Neutrophil (primary cell): ENCODE measurements around the gene AGAP1.

Experiments
- H3K27ac ChIP-seq: fragments of 200-600 bp; sonication (generic); 2 replicates; pipeline ENCODE4 v1.5.1; 2016; ENCODE audit warnings: mild to moderate bottlenecking, moderate library complexity
- H3K27me3 ChIP-seq: fragments of 200-600 bp; sonication (generic); 2 replicates; pipeline ENCODE4 v1.6.0; 2016; ENCODE audit warnings: mild to moderate bottlenecking
- H3K36me3 ChIP-seq: fragments of 200-600 bp; sonication (generic); 2 replicates; pipeline ENCODE4 v1.5.1; 2017
- H3K4me1 ChIP-seq, 2 experiments: fragments of 200-600 bp in 1 of 2; sonication (generic) in 1 of 2; 1 replicate in 1 of 2; 2 replicates in 1 of 2; pipeline versions ENCODE4 v1.5.1 to v1.6.1; 2013 to 2016; ENCODE audit warnings: low read depth in 1 of 2, low read length in 1 of 2, mild to moderate bottlenecking in 1 of 2, moderate library complexity in 1 of 2; ENCODE audit not compliant: control insufficient read depth in 1 of 2, insufficient read depth in 1 of 2
- H3K4me3 ChIP-seq, 2 experiments: fragments of 200-600 bp in 1 of 2; sonication (generic) in 1 of 2; 1 replicate in 1 of 2; 2 replicates in 1 of 2; pipeline ENCODE4 v1.5.1; 2013 to 2016; ENCODE audit warnings: low read depth in 1 of 2, low read length in 1 of 2, mild to moderate bottlenecking in 1 of 2, moderate library complexity in 1 of 2
- H3K9me3 ChIP-seq: fragments of 200-600 bp; sonication (generic); 2 replicates; pipeline ENCODE4 v1.5.1; 2016
- TF ChIP-seq, protein P1 (sequence below): fragments of 200-600 bp; sonication (generic); IDR thresholded peaks from 2 replicates; pipeline ENCODE4 v1.5.1; 2016; ENCODE audit warnings: antibody characterized with exemption

AGAP1 gene

DNA sequence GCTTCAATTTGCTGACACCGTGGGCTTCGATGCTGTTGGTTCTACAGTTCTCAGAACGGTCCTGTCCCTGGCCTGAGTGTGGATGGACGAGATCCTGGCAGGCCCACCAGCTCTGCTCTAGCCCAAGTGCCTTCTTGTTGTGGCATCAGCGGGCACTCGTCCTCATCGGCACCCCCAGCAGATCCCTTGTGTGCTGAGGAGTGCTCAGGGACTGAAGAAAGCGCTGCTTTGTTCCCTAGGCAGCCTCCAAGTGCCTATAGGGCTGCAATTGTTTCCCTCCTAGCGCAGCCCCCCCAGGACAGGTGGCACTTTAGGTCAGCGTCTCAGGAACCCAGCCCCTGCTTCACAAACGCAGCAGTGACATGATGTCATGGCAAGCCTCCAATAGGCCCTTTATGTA, 217.7 kb downstream of the AGAP1 start:
- Histone ChIP-seq H3K9me3 (no peaks in the 10 kb centered on the region), H3K27ac (no peak overlapping the region), H3K4me3 (no peak overlapping the region), H3K27me3 (no peaks in the 10 kb centered on the region), H3K36me3 (no peaks in the 10 kb centered on the region), H3K4me1 (no peaks in the 10 kb centered on the region)
- TF ChIP-seq, protein P1, sequence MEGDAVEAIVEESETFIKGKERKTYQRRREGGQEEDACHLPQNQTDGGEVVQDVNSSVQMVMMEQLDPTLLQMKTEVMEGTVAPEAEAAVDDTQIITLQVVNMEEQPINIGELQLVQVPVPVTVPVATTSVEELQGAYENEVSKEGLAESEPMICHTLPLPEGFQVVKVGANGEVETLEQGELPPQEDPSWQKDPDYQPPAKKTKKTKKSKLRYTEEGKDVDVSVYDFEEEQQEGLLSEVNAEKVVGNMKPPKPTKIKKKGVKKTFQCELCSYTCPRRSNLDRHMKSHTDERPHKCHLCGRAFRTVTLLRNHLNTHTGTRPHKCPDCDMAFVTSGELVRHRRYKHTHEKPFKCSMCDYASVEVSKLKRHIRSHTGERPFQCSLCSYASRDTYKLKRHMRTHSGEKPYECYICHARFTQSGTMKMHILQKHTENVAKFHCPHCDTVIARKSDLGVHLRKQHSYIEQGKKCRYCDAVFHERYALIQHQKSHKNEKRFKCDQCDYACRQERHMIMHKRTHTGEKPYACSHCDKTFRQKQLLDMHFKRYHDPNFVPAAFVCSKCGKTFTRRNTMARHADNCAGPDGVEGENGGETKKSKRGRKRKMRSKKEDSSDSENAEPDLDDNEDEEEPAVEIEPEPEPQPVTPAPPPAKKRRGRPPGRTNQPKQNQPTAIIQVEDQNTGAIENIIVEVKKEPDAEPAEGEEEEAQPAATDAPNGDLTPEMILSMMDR, result no peak

DNA sequence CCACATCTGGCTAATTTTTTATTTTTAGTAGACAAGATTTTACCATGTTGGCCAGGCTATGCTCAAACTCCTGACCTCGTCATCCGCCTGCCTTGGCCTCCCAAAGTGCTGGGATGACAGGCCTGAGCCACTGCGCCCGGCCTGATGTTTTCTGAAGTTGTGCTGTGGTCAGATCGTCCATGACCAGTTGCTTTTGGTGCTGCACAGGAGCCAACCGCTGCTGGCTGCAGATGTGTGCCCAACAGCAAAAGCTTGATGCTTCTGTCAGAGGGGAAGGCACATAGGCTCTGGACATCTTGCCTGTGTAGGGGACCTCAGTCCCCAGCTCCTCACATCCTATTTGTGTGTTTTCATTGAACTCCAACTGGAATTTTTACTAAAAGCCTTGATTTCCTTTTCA, 218.3 kb downstream of the AGAP1 start:
- H3K9me3 ChIP-seq, result no peaks in the 10 kb centered on the region
- no peaks in the 10 kb centered on the region for H3K4me1 ChIP-seq
- H3K4me3 ChIP-seq, result no peak overlapping the region
- no peak overlapping the region for H3K27ac ChIP-seq
- H3K27me3 ChIP-seq, result no peaks in the 10 kb centered on the region
- no peaks in the 10 kb centered on the region for H3K36me3 ChIP-seq
- TF ChIP-seq, protein P1, result no peak

DNA sequence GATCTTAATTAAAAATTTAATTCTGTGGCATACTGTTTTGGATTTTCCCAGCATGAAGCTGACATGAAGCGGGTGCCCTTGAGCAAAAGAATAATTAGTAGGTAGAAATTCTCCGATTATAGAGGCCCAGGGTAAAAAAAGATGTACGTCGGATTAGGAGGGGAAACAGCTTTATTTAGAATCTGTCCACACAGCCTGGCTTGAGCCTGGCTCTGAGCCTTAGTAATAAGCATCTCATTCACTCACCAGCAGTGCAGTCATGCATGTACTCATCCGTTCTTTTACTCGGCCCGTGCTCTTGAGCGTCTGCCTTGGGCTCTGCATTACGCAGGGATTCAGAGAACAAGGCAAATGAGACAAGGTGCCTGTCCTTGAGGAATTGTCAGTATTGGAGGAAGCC, 219.3 kb downstream of the AGAP1 start:
- no peaks in the 10 kb centered on the region for H3K9me3 ChIP-seq
- H3K27ac ChIP-seq, result no peak overlapping the region
- H3K4me3 ChIP-seq, result no peak overlapping the region
- no peaks in the 10 kb centered on the region for H3K36me3 ChIP-seq
- TF ChIP-seq, protein P1, result no peak
- H3K27me3 ChIP-seq, result no peaks in the 10 kb centered on the region
- no peaks in the 10 kb centered on the region for H3K4me1 ChIP-seq

DNA sequence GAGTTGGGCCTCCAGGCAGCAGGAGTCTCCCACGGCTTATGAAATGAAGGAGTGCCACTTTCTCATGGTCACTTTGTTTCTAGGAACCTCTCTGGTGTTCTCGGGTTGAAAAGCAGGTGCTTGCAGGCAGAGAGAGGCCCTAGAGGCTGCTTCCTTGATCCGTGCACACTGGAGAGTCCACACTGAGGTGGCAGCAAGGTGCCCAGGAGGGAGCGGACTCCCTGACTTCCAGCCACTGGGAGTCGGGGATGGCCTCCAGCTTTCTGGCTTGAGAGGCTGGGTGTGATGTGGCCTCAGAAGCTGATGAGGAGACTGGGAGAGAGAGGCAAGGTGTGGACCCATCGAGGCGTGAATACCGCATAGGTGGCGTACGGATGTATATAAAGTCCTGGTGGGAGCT, 221.8 kb downstream of the AGAP1 start:
- no peak overlapping the region for H3K27ac ChIP-seq
- H3K9me3 ChIP-seq, result no peaks in the 10 kb centered on the region
- no peaks in the 10 kb centered on the region for H3K36me3 ChIP-seq
- H3K4me3 ChIP-seq, result no peak overlapping the region
- H3K27me3 ChIP-seq, result no peaks in the 10 kb centered on the region
- TF ChIP-seq, protein P1, result no peak
- H3K4me1 ChIP-seq, result no peaks in the 10 kb centered on the region

DNA sequence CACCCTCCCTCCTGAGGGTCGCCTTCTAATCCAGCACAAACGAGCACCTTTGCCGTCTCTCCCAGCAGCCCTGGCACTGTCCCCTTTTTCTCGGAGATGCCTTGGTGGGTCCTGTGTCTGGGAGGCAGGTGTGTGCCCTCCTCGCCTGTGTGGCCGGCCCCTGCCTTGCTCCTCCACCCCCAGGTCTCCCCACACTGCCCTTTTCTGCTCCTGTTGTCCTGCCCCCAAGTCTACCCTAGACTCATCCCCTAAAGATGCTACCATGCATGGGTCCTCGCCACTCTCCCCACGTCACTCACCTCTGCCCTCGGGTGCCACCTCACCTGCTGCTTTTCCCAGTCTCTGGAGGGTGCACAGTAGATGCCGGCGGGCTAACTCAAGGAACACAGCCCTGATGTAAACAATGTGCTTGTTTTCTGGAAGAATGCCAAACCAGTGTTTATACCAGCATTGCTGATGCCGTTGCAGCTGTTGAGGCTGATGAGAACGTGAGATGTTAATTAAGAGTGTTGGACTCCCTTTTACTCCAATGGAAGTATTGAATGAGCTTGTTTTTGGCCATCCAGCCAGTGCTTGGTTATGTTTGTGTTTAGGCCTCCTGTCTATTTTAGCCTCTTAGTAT, 223.1 kb downstream of the AGAP1 start:
- Histone ChIP-seq H3K4me1 (no peaks in the 10 kb centered on the region), H3K4me3 (no peak overlapping the region), H3K27me3 (no peaks in the 10 kb centered on the region), H3K27ac (no peak overlapping the region), H3K36me3 (no peaks in the 10 kb centered on the region), H3K9me3 (no peaks in the 10 kb centered on the region)
- TF ChIP-seq, protein P1, result no peak
